ENCODE data around the gene ASTN1.

Gene ASTN1

GRCh38 chr1:177067752-177068410, 96.6 kb downstream of the ASTN1 start:
- in situ Hi-C loops (cut with HindIII; ENCODE audit: low pct_ligation_motif_present, low pct_unique_long_range_greater_than_20kb, low sequenced_read_pairs) = no loop called here

GRCh38 chr1:177065430-177065829, 99.1 kb downstream of the ASTN1 start:
- in situ Hi-C loops (cut with HindIII; ENCODE audit: low pct_ligation_motif_present, low pct_unique_long_range_greater_than_20kb, low sequenced_read_pairs) = no loop called here
- DNase-seq = no peak

More at GRCh38 chr1:177067752-177068410, 96.6 kb downstream of the ASTN1 start:
- DNase-seq = no peak

DNA sequence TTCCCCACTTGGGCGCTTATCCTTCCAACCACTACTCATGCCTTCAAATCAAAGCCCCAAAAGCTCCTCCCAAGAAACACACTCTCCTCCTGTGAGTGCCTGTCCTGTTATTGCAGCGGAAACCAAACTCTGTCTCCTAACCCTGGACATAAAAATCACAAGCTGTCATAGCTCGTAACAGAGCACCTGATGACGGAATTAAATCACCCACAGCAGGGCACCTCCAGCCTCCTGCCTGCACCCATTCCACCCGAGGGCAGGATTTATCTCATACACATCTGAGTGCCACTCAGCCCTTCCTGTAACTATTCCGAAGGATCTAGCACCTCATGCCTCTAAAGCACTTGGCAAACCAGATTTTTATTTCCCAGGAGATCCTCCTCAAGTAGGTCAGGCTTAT, 100.9 kb downstream of the ASTN1 start:
- in situ Hi-C loops (cut with HindIII; ENCODE audit: low pct_ligation_motif_present, low pct_unique_long_range_greater_than_20kb, low sequenced_read_pairs) = no loop called here
- DNase-seq = no peak

DNA sequence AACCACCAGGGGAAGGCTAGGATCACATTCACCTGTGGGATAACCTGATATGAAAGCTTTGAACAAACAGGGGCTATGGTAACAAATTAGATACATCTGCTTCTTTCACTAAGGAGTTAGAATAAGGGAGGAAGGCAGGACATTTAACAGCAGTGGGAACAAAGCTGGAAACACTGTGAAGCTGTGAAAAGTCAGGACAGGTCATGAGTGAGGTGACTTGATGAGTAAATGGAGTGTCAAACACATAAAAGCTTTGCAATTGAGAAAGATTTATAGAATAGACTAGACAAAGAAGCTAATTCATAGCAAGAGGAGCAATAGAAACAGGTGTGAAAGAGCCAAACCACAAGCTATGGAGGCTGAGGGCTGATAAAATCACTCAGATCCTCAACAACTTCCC, 110.0 kb downstream of the ASTN1 start:
- DNase-seq = no peak
- in situ Hi-C loops (cut with HindIII; ENCODE audit: low pct_ligation_motif_present, low pct_unique_long_range_greater_than_20kb, low sequenced_read_pairs) = no loop called here

GRCh38 chr1:177053648-177054047, 110.9 kb downstream of the ASTN1 start:
- DNase-seq = no peak
- in situ Hi-C loops (cut with HindIII; ENCODE audit: low pct_ligation_motif_present, low pct_unique_long_range_greater_than_20kb, low sequenced_read_pairs) = no loop called here

DNA sequence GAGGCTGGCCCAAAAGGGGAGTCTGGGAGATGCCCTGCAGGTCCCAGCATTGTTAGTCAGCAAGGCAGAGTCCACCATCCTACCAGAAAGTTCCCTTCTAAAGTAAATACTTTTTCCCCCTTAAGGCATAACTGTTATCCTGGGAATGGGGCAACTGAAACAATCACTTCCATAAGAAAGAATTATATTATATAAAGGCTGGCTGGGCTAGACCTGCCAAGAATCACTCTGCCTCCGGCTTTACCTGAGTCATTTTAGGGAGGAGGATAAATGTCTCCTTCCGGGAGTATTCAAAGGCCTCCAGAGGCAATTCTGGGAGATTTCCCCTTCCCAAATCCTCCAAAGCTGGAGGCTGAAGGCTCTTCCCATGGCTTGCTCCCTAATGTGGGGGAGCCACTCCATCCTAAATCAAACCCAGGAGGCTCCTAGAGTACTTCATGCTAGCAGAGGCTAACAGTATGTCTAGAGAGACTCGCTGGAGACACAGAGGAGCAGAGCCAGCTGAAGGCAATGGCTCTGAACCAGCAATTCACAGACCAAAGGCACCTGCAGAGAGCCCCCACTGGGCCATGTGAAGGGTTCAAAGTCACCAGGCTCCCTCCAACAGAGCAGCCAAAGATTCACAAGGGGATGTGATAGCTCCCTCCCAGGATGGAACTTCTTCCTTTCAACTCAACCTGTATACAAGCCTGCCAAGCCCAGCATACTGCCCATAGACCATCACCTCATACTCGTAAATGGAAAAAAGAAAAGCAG, 116.0 kb downstream of the ASTN1 start:
- in situ Hi-C loops (cut with HindIII; ENCODE audit: low pct_ligation_motif_present, low pct_unique_long_range_greater_than_20kb, low sequenced_read_pairs) = no loop called here
- DNase-seq = no peak

- no peak for DNase-seq
- in situ Hi-C loops (cut with HindIII; ENCODE audit: low pct_ligation_motif_present, low pct_unique_long_range_greater_than_20kb, low sequenced_read_pairs) = no loop called here
These were observed 119.4 kb downstream of the ASTN1 start for GRCh38 chr1:177045151-177045550.

GRCh38 chr1:177044390-177044789, 120.1 kb downstream of the ASTN1 start:
- no peak for DNase-seq
- in situ Hi-C loops (cut with HindIII; ENCODE audit: low pct_ligation_motif_present, low pct_unique_long_range_greater_than_20kb, low sequenced_read_pairs) = no loop called here

- no peak for DNase-seq
- in situ Hi-C loops (cut with HindIII; ENCODE audit: low pct_ligation_motif_present, low pct_unique_long_range_greater_than_20kb, low sequenced_read_pairs) = no loop called here
These were observed 120.9 kb downstream of the ASTN1 start for GRCh38 chr1:177043597-177043996.

GRCh38 chr1:177035586-177035985, 128.9 kb downstream of the ASTN1 start:
- in situ Hi-C loops (cut with HindIII; ENCODE audit: low pct_ligation_motif_present, low pct_unique_long_range_greater_than_20kb, low sequenced_read_pairs) = no loop called here
- no peak for DNase-seq

GRCh38 chr1:177033628-177034027, 130.9 kb downstream of the ASTN1 start:
- in situ Hi-C loops (cut with HindIII; ENCODE audit: low pct_ligation_motif_present, low pct_unique_long_range_greater_than_20kb, low sequenced_read_pairs) = no loop called here
- no peak for DNase-seq

GRCh38 chr1:177032434-177032833, 132.1 kb downstream of the ASTN1 start:
- in situ Hi-C loops (cut with HindIII; ENCODE audit: low pct_ligation_motif_present, low pct_unique_long_range_greater_than_20kb, low sequenced_read_pairs) = no loop called here
- no peak for DNase-seq

- in situ Hi-C loops (cut with HindIII; ENCODE audit: low pct_ligation_motif_present, low pct_unique_long_range_greater_than_20kb, low sequenced_read_pairs) = no loop called here
- DNase-seq = no peak
These were observed 139.9 kb downstream of the ASTN1 start for GRCh38 chr1:177024623-177025022.

- no peak for DNase-seq
- in situ Hi-C loops (cut with HindIII; ENCODE audit: low pct_ligation_motif_present, low pct_unique_long_range_greater_than_20kb, low sequenced_read_pairs) = no loop called here
These were observed 140.8 kb downstream of the ASTN1 start for GRCh38 chr1:177023726-177024125.

GRCh38 chr1:177023249-177023648, 141.3 kb downstream of the ASTN1 start:
- DNase-seq = no peak
- in situ Hi-C loops (cut with HindIII; ENCODE audit: low pct_ligation_motif_present, low pct_unique_long_range_greater_than_20kb, low sequenced_read_pairs) = no loop called here

DNA sequence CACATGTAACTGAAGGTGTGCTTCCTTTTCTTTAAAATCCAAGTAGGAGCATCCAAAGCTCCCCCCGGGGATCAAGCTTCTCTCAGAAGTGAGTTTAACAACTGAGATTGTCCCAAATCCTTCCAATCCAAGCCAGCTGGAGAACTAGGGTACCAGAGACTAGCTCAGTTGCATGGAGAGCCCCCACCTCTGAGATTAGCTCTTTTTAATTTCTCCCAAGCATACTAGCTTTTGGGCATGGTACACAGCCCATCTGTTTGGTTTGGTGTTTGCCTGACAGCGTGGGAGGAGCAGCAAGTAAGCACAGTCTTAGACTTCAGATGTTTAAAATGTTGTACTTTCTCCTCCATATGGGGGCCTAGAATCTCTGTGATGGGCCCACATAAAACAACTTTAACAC, 142.8 kb downstream of the ASTN1 start:
- DNase-seq = no peak
- in situ Hi-C loops (cut with HindIII; ENCODE audit: low pct_ligation_motif_present, low pct_unique_long_range_greater_than_20kb, low sequenced_read_pairs) = no loop called here

- DNase-seq = no peak
- in situ Hi-C loops (cut with HindIII; ENCODE audit: low pct_ligation_motif_present, low pct_unique_long_range_greater_than_20kb, low sequenced_read_pairs) = no loop called here
These were observed 143.5 kb downstream of the ASTN1 start for GRCh38 chr1:177020851-177021589.

DNA sequence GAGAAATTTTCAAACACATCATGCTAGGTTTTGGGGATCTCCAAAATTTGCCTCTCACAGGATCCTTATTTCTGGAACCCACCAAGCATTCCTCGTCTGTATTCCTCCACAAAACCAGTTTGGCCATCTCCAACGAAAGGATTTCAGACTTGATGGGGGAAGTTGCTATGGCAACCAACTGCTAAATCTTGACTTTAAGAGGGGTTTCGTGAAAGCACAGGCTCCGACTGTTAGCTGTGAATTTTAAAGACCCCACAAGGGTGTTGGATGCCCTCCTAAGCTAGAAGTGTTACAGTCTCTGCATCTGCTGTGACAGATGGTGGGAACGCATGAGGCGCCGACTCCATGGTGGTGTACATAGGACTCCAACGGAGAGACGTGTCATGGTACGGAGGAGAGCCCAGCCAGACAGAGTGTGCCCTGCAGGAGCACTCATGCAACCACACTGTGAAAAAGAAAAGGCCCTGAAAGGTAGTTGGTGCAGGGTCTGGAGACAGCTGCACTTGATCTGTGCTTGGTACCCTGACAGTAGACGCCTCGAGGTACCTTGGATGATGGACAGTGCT, 147.1 kb downstream of the ASTN1 start:
- in situ Hi-C loops (cut with HindIII; ENCODE audit: low pct_ligation_motif_present, low pct_unique_long_range_greater_than_20kb, low sequenced_read_pairs) = no loop called here
- DNase-seq = no peak

- in situ Hi-C loops (cut with HindIII; ENCODE audit: low pct_ligation_motif_present, low pct_unique_long_range_greater_than_20kb, low sequenced_read_pairs) = no loop called here
- no peak for DNase-seq
These were observed 150.2 kb downstream of the ASTN1 start for GRCh38 chr1:177014325-177014724.
